ENCODE results near the gene FRY.

- TF ChIP-seq, protein P1, sequence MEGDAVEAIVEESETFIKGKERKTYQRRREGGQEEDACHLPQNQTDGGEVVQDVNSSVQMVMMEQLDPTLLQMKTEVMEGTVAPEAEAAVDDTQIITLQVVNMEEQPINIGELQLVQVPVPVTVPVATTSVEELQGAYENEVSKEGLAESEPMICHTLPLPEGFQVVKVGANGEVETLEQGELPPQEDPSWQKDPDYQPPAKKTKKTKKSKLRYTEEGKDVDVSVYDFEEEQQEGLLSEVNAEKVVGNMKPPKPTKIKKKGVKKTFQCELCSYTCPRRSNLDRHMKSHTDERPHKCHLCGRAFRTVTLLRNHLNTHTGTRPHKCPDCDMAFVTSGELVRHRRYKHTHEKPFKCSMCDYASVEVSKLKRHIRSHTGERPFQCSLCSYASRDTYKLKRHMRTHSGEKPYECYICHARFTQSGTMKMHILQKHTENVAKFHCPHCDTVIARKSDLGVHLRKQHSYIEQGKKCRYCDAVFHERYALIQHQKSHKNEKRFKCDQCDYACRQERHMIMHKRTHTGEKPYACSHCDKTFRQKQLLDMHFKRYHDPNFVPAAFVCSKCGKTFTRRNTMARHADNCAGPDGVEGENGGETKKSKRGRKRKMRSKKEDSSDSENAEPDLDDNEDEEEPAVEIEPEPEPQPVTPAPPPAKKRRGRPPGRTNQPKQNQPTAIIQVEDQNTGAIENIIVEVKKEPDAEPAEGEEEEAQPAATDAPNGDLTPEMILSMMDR (IDR thresholded peaks at IDR 0.05): peak; percentile 75
- no peak for TF ChIP-seq EZH2 (IDR thresholded peaks at IDR 0.05; ENCODE audit: borderline replicate concordance, insufficient read depth, low read depth, low read length, poor library complexity, severe bottlenecking)
These were observed 278.6 kb downstream of the FRY start for GRCh38 chr13:32310134-32310706.

Measured in B cell (primary cell).